AG08395 (cell line): ENCODE measurements around the gene SYT11.
"Not testable (repeated sequence)": the region's sequence is repeated elsewhere in the genome, so short reads cannot be mapped to it uniquely, and the experiment has no call there.

Experiments
- DNase-seq: peaks from one replicate; pipeline ENCODE4 v3.0.0; 2012; ENCODE audit warnings: mixed read lengths, low spot score

Gene SYT11

GRCh38 chr1:155859234-155859829 is at the start of gene SYT11:
SYT11 (plus strand) TSS chr1:155859567; CDS start chr1:155859762, 195 bp downstream.
- DNase-seq, result peak; percentile 98

GRCh38 chr1:155812878-155813277 is 46.5 kb upstream of the SYT11 start:
- no peak for DNase-seq

DNA sequence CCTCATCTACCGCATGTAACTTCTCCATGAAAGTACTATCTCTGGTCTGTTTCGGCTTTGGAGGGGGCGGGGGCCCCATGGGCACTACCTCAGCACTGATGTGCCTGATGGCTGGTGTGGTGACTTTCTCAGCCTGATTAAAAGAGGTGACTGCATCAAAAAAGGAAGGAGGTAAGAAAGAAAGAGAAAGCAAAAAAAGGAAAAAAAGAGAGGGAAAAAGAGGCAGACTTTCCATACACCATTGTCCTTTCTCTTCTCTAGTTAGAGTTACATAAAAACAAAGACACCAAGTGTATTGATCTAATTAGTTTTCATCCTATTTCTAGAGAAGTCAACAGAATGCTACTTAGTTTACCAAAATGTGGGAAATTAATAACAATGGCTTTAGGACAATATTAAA is 45.7 kb upstream of the SYT11 start:
- no peak for DNase-seq

GRCh38 chr1:155816351-155816750 is 43.0 kb upstream of the SYT11 start:
- no peak for DNase-seq

- no peak for DNase-seq
Measured at GRCh38 chr1:155827450-155827849, 31.9 kb upstream of the SYT11 start.

DNA sequence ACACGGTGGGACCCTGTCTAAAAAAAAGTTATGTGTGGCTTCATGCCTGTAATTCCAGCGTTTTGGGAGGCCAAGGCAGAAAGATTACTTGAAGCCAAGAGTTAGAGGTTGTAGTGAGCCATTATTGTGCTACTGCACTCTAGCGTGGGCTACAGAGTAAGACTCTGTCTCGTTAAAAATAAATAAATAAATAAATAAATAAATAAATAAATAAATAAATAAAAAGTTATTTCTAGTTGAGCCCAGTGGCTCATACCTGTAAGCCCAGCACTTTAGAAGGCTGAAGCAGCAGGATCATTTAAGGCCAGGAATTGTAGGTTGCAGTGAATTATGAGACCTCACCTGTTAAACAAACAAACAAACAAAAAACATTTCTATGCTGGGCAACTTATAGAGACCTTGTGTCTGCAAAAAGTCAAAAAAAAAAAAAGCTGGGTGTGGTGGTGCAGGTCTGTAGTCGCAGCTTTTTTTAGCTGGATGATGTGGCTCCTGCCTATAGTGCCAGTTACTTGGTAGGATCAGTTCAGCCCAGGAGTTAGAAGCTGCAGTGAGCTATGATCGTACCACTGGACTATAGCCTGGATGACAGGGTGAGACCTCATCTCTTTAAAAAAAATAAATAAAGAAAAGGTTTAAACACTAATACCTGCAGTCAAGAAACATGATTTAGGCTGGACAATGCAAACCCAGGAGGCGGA is 27.9 kb upstream of the SYT11 start:
- no peak for DNase-seq

DNA sequence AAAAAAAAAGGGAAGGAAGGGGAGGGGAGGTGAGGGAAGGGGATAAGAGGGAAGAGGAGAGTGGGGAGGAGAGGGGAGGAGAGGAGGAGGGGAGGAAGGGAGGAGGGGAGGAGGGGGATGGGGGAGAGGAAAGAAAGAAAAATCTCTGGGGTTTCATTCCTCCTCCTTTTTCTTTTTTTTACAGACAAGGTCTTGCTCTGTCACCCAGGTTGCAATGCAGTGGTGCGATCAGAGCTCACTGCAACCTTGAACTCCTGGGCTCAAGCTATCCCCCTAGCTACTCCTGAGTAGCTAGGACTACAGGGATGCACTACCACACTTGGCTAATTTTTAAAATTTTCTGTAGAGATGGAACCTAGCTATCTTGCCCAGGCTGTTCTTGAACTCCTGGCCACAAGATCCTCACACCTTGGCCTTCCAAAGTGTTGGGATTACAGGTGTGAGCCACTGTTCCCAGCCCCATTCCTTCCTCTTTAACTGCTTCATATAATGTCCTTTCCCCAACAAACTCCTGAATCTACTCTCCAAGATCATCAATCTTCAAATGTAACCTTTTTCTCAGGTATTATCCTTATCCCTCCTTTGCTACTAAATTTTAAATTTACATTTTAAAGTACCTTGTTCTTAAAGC is 25.6 kb upstream of the SYT11 start:
- no peak for DNase-seq

GRCh38 chr1:155834296-155834926 is 25.0 kb upstream of the SYT11 start:
- peak; percentile 51 for DNase-seq

DNA sequence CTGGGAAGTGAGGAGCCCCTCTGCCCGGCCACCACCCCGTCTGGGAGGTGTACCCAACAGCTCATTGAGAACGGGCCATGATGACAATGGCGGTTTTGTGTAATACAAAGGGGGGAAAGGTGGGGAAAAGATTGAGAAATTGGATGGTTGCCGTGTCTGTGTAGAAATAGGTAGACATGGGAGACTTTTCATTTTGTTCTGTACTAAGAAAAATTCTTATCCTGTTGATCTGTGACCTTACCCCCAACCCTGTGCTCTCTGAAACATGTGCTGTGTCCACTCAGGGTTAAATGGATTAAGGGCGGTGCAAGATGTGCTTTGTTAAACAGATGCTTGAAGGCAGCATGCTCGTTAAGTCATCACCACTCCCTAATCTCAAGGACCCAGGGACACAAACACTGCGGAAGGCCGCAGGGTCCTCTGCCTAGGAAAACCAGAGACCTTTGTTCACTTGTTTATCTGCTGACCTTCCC is 24.4 kb upstream of the SYT11 start:
- not testable (repeated sequence) for DNase-seq

- no peak for DNase-seq
Measured at GRCh38 chr1:155835548-155835947, 23.8 kb upstream of the SYT11 start.

DNA sequence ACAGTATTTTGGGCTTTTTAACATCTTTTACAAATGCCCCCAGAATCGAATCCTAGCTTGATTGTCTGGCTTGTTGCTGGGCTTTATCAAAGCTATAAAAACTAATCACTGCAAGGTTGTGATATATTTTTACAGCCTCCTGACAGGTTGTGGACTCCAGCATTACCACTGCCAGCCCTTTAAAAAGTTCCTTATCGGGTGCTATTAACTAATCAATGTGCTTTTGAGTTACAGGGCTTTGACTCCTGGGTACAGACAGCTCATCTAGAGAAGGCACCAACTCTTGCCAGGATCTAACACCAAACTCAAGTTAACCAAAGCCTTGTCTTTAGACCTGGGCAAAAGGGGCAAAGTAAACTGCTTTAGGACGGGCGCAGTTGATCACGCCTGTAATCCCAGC is 19.0 kb upstream of the SYT11 start:
- DNase-seq, result no peak

DNA sequence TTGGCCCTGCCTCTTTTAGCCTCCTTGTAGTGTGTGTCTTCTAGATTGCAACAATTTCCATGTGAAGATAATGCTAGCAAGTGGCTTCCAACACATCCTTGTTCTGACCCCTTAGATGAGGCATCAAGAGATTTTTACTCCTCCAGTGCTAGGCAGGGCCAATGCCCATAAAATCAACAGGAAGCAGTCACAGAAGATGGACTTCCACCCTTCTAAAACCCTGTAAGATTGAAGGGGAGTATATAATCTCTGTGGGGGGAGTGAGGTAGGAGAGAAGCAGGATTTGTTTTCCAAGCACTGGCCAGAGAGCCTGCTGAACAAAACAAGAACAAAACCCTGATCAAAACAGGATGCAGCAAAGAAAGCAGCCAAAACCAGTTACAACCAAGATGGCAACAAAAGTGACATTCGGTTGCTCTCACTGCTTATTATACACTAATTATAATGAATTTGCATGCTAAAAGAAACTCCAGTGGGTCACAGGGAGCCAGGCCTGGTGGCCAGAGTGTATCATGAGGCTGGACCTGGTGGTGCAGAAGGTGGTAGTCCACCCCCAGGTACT is 14.4 kb upstream of the SYT11 start:
- no peak for DNase-seq

GRCh38 chr1:155847823-155848529 is 11.4 kb upstream of the SYT11 start:
- no peak for DNase-seq

DNA sequence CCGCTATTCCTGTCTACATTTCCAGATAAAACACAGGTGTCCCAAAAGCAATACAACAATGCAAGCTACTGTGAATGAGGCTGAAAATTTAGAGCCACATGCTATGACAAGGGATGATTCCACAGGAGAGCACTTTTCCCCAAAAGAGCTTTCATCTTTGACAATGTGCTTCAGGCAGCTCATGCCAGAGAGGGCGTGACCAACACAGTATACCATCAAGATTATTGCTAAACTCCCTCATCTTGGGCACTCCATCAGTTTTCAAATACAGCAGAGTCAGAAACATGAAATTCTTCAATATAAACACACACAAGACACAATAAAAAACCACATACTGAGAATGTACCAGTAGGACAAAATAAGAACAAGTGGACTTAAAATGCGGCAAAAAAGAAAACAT is 9.0 kb upstream of the SYT11 start:
- DNase-seq, result no peak

DNA sequence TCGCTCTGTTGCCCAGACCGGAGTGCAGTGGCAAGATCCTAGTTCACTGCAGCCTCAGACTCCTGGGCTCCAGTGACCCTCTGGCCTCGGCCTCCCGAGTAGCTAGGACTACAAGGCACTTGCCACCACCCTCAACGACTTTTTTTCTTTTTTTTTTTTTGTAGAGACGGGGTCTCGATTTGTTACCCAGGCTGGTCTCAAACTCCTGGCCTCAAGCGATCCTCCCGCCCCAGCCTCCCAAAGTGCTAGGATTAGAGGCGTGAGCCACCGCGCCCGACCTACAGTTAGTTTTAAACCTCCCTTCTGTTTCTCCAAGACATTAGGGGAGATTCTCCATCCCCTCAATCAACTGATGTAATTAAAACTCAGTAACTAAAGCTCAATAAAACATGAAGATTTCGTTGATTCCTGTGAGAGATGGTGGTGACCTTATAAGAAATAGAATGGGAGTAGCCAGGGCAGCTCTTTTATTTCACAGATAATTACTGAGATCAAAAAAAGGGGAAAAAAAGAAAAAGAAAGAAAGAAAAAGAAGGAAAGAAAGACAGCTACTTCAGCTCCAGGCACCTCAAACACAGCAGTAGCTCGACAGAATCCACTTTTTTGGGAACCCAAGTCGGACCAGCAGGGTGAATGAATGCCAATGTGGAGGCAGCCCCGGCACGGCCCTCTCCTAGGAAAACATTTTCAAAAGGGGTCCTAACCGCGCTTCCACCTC is 3.0 kb upstream of the SYT11 start:
- DNase-seq, result no peak

- peak; percentile 97 for DNase-seq
Measured at GRCh38 chr1:155856975-155857930, 2.1 kb upstream of the SYT11 start, which contains the start of gene GON4L. GON4L (minus strand) TSS chr1:155857214; CDS start chr1:155853780, 3,434 bp downstream.

- peak; percentile 8 for DNase-seq
Measured at GRCh38 chr1:155858800-155859233, 550 bp upstream of the SYT11 start.

DNA sequence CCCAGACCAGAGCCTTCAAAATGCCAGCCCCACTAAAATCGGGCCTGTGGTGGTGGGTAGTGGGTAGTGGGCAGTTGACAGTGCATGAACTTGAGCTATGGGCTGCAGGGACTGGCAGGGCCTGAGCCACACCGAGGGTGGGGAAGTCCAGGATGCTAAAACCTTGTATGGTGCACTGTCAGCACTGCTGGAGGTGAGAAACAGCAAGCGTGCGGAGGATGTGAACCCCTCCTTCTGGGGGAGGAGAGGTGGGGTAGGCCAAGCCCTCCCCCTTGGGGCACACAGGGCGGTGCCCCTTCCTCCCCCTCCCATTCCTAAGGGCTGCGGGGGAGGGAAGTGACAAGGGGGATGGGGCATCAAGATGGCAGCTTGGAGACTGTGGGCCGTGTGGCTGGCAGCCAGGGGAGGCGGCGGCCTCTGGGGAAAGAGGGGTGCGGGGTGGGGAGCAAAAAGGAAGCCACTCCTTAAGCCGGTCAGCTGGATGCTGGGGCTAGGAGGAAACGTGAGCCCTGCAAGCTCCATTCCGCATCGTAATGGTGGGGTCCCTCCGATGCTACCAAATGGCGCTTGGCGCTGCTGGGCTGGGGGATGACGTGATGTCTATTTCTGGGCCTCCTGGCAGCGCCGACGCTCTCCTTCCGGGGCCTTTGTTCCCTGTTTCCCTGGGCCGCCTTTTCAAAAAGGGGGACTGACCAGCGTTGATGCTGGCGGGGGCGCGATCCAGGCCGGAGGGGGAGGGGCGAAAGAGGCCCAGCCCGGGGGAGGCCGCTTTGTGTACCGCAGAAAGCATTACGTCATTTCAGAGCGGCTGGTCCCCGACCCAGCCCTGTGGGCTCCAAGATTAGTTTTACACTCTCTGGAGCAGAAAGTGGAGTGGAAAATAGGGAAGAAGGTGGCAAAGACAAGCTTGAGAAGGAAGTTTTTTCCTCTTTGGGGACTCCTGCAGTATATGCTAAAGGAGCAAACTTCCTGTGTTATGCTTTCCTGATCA is 809 bp downstream of the SYT11 start:
- DNase-seq, result peak; percentile 77
